ENCODE results near the gene PCDHGA1. TPM values are rescaled to one million over a fixed set of nuclear protein-coding genes. Genes with fewer than 3 reads are reported as not detected.

The PCDHGA1 gene
- total RNA-seq (2022; extraction: Qiagen RNA extraction), result 0.22 to 0.38 TPM (median 0.31 TPM) in 5 replicates

DNA sequence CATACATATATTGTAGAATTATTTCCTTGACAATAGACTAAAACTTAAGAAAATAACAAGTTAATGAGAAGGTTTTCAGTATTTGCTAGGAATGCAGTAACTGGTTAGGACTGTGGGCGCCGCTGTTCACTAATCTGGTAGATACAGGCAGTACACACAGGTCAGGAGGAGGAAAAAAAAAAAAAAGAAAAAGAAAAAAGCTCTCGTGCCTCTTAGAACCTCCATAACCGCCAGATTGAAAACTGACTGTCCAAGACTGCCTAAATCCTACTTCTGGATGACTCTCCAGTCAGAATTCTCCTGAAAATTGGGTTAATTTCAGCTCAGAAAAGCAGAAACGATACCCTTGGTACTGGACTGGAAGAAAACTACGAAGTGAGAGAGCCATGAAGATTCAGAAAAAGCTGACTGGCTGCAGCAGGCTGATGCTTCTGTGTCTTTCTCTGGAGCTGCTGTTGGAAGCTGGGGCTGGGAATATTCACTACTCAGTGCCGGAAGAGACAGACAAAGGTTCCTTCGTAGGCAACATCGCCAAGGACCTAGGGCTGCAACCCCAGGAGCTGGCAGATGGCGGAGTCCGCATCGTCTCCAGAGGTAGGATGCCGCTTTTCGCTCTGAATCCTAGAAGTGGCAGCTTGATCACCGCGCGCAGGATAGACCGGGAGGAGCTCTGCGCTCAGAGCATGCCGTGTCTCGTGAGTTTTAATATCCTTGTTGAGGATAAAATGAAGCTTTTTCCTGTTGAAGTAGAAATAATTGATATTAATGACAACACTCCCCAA, at the start of gene PCDHGA1:
TSS of gene PCDHGA1 (plus strand) at position 216 of the 782 bp plus-strand sequence.

DNA sequence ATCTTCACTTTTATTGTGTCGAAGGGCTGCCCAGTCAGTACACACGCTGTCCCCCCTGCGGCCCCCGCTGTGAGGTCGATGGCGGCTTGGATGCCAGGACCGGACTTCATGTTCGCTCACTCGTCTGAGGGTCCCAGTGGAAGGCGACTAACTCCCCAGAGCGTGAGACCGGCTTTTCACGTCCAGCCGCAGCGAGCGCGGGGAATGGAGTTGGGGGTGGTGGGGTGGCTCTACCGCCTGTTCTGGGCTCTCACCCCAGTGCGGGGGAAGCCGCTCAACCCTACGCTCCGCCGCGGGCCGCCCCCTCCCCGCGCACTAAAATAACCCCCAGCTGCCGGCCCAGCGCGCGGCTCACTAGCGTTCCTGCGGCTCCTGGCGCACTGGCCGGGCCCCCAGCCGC, 26.6 kb upstream of the PCDHGA1 start, which contains the start of gene SLC25A2:
TSS of gene SLC25A2 (minus strand) at position 294 of the 400 bp plus-strand sequence. CDS start at position 110, 184 bp downstream.

DNA sequence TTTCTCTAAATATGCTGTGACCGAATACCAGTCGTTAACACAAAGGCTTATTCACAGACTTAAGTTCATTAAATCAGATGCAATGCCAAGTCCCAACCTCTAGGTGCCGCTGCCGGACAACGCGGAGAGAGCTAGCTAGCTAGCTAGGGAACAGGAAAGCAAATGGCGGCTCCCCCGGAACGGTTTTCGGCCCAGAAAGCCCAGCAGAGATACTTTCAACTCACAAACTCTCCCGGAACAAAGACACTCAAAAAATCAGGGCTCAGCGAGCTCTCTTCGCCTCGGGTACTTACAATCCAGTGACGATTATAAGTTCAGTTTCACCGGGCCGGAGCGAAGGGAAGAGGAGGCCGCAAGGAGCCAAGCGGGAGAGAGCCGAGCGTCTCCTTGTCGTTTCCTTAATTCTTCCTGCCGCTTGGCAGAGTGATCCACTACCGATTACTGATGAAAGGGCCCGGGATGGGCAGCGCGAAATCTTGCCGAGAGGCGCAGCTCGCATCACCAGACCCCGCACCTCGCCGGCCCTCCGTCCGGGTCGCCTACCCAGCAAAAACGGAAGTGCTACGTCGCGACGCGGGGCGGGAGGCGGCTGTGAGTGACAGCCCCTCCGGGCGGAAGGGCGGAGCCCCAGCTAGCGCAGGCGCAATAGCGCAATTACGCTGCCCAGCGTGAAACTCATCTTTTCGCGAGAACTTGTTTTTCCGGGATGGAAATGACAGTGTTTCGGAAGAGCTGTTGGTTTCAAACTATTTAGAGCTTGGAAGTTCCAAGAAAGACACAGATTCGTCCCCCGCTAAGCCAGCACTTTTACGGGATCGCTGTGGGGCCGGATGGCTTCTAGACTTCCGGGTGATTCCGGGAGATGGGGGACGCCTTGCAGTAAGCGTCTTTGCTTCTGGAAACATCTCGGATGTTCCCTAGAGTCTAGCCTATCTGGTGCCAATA, 9.8 kb upstream of the PCDHGA1 start, which contains the start of gene TAF7:
TSS of gene TAF7 (minus strand) at position 560 of the 945 bp plus-strand sequence. CDS start 740 bp downstream, outside the sequence.

DNA sequence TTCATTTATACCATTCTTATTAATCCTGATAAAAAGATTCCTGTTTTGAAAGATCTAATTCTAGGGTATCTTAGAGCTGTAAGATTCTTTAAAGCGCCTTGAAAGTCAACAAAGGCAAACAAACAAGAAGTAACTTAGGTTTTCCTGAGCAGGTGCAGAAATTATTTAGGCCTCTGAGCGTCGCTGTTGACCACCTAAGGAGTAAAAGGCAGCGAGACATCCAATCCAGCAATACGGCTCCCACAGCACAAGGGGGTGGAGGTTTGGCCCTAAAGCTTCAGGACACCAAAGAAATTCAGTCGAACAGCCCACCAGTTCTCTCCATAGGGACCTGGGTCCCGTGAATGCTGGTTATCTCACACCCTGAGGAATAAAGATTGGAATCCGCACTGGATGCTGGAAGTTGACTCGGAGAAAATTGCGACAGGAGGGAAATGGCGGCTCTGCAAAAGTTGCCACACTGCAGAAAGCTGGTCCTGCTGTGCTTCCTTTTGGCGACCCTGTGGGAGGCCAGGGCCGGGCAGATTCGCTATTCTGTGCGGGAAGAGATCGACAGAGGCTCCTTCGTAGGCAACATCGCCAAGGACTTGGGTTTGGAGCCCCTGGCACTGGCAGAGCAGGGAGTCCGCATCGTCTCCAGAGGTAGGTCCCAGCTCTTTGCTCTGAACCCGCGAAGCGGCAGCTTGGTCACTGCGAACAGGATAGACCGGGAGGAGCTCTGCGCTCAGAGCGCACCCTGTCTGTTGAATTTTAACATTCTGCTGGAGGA, 8.4 kb downstream of the PCDHGA1 start, which contains the start of gene PCDHGA2:
TSS of gene PCDHGA2 (plus strand) at position 223 of the 769 bp plus-strand sequence.

DNA sequence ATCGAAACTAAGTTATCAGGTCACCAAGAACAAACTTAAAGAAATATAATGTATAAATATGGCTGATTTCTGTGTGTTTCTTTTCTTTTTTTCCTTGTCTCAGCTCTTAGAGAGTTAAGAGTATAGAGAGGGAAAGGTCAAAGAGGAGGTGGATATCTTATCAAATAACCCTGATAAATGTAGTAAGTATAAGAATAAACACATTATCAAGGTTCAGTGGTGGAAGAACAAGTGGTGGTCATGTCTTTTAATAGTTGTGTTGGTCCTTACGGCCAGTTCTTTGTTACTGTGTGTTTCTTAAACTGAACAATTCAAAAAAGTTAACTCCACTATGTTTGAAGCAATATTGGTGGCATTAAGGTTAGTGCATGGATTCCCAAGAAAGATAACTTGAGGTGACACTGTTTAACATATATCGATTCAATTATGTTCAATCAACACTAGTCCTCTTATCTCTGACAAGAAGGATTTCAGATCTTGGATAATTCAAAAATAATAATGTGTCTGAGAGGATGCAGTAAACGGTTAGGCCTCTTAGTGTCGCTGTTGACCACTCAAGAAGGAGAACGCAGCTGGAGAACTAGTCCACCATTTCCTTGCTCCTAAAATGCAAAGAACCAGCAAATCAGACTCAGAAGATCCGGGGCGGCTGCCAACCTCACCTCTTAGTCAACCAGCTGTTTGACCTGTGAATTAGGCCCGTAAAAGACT, 13.1 kb downstream of the PCDHGA1 start, which contains the start of gene PCDHGA3:
TSS of gene PCDHGA3 (plus strand) at position 588 of the 711 bp plus-strand sequence. CDS start 205 bp downstream, outside the sequence.

DNA sequence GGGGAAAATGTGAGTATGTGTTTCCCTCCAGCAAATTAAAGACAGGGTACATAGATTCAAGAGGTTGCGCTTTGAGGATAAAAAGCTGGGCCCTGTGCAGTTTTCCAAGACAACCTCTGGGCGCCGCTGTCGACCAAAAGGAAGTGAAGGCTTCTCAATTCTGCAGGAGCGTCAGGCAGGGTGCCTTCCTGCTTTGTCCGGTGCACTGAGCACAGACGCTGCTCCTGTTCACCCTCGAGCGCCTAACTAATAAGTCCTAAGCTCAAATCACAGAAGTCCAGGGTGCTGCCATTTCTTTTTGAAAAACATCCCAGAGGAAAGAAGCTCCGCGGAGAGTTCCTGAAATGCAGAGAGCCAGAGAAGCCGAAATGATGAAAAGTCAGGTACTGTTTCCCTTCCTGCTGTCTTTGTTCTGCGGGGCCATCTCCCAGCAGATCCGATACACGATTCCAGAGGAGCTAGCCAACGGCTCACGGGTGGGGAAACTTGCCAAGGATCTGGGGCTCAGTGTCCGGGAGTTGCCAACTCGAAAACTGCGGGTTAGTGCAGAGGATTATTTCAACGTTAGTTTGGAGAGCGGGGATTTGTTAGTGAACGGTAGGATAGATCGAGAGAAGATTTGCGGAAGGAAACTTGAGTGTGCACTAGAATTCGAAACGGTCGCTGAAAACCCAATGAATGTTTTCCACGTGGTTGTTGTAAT, 19.8 kb downstream of the PCDHGA1 start, which contains the start of gene PCDHGB1:
TSS of gene PCDHGB1 (plus strand) at position 183 of the 703 bp plus-strand sequence. CDS start at position 345, 162 bp downstream.

DNA sequence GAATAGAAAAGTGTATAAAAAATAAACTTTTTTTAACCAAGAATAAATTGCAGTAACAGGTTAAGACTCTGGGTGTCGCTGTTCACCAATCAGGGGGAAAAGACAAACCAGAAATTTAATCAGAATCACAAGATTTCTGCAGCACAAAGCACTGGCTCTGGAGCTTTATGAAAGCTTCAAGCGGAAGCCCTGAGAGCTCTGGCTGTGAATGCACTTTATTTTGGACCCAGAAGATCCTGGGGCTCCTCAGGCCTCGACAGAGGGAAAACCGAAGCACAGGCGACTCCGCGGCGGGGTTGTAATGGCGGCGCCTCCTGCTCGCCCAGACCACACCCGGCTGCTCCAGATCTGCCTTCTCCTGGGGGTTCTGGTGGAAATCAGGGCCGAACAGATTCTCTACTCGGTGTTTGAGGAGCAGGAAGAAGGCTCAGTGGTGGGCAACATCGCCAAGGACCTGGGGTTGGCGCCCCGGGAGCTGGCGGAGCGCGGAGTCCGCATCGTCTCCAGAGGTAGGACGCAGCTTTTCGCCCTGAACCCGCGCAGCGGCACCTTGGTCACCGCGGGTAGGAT, 24.7 kb downstream of the PCDHGA1 start, which contains the start of gene PCDHGA4:
TSS of gene PCDHGA4 (plus strand) at position 122 of the 570 bp plus-strand sequence. CDS start at position 209, 87 bp downstream.

DNA sequence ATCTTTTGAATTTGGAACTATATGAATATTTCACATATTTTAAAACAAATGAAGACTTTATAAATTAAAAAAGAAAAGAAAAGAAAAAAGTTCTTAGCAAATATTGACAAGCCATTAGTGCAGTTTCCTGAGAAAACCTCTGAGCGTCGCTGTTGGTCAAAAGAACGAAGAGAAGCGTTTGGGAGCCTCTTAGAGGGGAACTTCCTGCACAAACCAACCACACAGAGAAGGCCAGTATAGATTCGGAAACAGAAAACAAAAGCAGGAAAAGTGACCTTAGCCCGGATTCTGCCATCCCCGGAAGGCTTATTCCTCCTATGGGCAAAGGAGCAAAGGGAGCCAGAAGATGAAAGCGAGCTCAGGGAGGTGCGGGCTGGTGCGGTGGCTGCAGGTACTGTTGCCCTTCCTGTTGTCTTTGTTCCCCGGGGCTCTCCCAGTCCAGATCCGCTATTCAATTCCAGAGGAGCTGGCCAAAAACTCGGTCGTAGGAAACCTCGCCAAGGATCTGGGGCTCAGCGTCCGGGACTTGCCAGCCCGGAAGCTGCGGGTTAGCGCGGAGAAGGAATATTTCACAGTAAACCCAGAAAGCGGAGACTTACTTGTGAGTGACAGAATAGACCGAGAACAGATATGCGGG, 29.6 kb downstream of the PCDHGA1 start, which contains the start of gene PCDHGB2:
TSS of gene PCDHGB2 (plus strand) at position 205 of the 637 bp plus-strand sequence. CDS start at position 347, 142 bp downstream.

DNA sequence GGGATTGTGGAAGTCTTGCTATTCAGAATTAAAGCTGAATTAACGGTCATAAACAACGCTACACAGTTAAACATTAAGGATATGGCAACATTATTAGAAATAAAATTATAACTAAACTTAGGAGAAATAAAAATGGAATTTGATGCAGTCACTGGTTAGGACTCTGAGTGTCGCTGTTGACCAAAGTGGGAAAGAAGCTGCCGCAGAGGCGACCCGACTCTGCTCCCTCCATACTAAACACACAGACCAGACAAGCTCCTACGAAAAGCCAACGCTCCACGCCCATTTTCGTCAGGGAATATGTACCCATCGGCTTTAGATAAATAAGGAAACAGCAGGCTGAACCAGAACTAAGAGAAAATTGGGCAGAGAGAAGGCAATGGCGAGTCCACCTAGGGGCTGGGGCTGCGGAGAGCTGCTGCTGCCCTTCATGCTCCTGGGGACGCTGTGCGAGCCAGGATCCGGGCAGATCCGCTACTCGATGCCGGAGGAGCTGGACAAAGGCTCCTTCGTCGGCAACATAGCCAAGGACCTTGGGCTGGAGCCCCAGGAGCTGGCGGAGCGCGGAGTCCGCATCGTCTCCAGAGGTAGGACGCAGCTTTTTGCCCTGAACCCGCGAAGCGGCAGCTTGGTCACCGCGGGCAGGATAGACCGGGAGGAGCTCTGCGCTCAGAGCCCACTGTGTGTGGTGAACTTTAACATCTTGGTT, 33.8 kb downstream of the PCDHGA1 start, which contains the start of gene PCDHGA5:
TSS of gene PCDHGA5 (plus strand) at position 211 of the 709 bp plus-strand sequence. CDS start at position 380, 169 bp downstream.

DNA sequence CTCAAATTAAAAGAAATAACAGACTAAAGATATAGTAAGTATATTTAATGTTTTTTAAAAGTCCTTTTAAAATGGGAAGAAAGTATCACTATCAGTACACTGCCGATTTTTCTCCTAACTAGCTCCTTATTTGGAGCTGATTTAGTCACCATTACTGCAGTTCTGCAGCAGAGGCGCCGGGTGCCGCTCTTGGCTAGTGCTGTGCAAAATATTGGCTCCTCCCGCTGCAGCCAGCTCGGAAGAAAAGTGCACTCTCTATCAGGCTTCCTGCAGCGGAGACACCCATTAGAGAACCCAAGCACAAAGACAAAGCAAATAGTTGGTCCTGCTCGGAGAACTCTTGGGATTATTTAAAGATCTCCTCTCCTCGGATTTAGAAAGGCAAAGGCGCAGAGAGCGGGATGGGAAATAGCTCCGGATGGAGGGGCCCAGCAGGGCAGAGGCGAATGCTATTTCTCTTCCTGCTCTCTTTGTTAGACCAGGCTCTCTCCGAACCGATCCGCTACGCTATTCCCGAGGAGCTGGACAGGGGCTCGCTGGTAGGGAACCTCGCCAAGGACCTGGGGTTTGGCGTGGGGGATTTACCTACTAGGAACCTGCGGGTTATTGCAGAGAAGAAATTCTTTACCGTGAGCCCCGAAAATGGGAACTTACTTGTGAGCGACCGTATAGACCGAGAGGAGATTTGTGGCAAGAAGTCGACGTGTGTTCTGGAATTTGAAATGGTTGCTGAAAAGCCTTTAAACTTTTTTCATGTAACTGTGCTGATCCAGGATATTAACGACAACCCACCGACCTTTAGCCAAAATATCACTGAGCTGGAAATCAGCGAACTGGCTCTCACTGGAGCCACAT, 39.9 kb downstream of the PCDHGA1 start, which contains the start of gene PCDHGB3:
TSS of gene PCDHGB3 (plus strand) at position 249 of the 855 bp plus-strand sequence. CDS start at position 402, 153 bp downstream.

DNA sequence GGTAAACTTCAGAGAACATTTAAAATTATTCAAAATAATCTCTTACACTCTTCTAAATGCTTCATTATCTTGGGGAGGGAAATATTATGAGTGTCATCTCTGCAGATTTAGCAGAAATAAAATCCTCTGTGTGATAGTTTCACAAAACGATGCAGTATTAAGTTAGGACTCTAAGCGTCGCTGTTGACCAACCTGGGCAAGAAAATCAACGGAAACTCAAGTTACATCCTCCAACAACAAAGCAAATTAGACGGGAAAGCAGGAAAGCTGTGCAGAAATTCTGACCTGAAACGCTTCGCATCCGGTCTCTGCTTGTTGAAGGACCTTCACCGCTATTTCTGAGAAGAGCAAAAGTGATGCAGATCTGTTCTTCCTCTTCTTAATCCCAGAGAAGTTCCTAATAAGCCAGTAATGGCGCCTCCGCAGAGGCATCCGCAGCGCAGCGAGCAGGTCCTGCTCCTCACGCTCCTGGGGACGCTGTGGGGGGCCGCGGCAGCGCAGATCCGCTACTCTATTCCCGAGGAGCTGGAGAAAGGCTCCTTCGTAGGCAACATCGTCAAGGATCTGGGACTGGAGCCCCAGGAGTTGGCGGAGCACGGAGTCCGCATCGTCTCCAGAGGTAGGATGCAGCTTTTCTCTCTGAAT, 43.5 kb downstream of the PCDHGA1 start, which contains the start of gene PCDHGA6:
TSS of gene PCDHGA6 (plus strand) at position 219 of the 645 bp plus-strand sequence. CDS start at position 412, 193 bp downstream.

DNA sequence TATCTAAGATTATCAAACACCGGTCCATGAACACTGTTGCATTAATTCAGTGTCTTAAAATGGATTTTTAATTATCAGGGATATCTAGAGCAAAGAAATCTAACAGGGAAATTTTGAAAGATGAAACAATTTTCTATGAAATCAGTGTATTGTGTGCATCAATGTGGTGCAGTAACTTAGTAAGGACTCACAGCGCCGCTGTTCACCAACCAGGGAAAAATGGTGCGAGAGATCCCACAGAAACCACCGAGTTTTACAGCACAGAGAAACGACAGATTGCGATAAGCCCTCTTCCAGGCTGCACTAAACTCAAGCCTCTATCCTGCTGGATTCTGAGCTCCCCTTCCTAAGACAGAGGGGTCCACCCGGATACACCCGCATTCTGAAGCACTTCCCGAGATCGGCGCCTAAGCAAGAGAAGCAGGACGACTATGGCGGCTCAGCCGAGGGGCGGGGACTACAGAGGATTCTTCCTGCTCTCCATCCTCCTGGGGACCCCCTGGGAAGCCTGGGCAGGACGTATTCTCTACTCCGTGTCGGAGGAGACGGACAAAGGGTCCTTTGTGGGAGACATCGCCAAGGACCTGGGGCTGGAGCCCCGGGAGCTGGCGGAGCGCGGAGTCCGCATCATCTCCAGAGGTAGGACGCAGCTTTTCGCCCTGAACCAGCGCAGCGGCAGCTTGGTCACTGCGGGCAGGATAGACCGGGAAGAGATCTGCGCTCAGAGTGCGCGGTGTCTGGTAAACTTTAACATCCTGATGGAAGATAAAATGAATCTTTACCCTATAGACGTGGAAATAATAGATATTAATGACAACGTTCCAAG, 52.4 kb downstream of the PCDHGA1 start, which contains the start of gene PCDHGA7:
TSS of gene PCDHGA7 (plus strand) at position 274 of the 826 bp plus-strand sequence. CDS start at position 432, 158 bp downstream.

DNA sequence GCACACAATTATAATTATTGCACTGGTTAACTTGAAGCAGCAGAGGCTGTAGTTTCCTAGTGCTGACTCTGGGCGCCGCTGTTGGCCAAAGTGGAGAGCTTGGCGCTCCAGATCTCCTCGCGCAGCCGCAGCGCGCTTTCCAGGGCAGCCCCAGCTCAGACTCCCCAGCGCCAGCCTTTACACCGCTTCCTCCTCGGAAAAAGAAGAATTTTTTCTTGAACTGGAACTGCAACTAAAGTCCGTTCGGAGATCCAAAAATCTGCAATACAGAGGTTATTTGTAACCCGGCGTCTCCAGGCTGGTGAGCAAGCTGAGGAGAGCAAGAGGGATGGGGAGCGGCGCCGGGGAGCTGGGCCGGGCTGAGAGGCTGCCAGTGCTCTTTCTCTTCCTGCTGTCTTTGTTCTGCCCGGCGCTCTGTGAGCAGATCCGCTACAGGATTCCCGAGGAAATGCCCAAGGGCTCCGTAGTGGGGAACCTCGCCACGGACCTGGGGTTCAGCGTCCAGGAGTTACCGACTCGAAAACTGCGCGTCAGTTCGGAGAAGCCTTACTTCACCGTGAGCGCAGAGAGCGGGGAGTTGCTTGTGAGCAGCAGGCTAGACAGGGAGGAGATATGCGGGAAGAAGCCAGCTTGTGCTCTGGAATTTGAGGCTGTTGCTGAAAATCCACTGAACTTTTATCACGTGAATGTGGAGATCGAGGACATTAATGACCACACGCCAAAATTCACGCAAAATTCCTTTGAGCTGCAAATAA, 57.4 kb downstream of the PCDHGA1 start, which contains the start of gene PCDHGB4:
TSS of gene PCDHGB4 (plus strand) at position 142 of the 755 bp plus-strand sequence. CDS start at position 329, 187 bp downstream.

DNA sequence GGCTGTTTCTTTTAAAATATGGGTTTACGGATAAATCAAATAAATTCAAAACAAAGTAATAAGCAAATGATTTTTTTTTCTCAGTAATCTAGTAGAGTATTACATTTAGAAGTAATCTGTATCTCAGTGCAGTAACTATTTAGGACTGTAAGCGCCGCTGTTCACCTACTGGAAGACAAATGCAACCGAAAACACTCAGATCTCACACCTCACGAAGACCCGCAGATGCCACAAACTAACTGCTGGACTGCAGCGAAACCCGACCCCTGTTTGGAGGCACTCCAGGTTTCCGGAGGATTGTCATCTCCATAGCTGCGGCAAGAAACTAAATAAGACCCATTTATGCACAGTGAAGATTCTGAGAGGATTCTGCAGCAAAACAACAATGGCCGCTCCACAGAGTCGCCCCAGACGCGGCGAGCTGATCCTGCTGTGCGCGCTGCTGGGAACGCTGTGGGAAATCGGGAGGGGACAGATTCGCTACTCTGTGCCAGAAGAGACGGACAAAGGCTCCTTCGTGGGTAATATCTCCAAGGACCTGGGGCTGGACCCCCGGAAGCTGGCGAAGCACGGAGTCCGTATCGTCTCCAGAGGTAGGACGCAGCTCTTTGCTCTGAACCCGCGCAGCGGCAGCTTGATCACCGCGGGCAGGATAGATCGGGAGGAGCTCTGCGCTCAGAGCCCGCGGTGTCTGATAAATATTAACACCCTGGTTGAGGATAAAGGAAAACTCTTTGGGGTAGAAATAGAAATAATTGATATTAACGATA, 62.3 kb downstream of the PCDHGA1 start, which contains the start of gene PCDHGA8:
TSS of gene PCDHGA8 (plus strand) at position 205 of the 770 bp plus-strand sequence. CDS start at position 386, 181 bp downstream.

